ENCODE data around the gene BRCA2. TPM values are rescaled to one million over a fixed set of nuclear protein-coding genes. Genes with fewer than 3 reads are reported as not detected.

Gene BRCA2
- total RNA-seq, 1 experiment from 2014 or later = 14.5 TPM

- Histone ChIP-seq H2AFZ (no peak overlapping the region), H4K20me1 (ENCODE audit: insufficient read depth) (no peaks in the 10 kb centered on the region), H3K9me3 (ENCODE audit: insufficient read depth, low read depth) (no peaks in the 10 kb centered on the region), H3K9me2 (ENCODE audit: insufficient read depth) (no peaks in the 10 kb centered on the region), H3K79me2 (ENCODE audit: low read depth) (no peaks in the 10 kb centered on the region), H3K27me3 (ENCODE audit: insufficient read depth, low read depth) (no peaks in the 10 kb centered on the region), H3K36me3 (ENCODE audit: low read depth) (no peaks in the 10 kb centered on the region), H3K4me3 (no peak overlapping the region), H3K4me1 (replicated peaks; ENCODE audit: insufficient read depth) (no peaks in the 10 kb centered on the region), H3K27ac (no peak overlapping the region), H3F3A (ENCODE audit: insufficient read depth, low read depth) (no peaks in the 10 kb centered on the region), H3K4me2 (no peak overlapping the region)
- DNase-seq = no peak
- no peak for TF ChIP-seq EZH2 (IDR thresholded peaks at IDR 0.05; ENCODE audit: low read depth)
- TF ChIP-seq CTCF (conservative IDR thresholded peaks at IDR 0.05) = no peak
- intact Hi-C loops (cut with micrococcal nuclease; ENCODE audit: unreplicated experiment) = no loop called here
- POLR2A ChIA-PET (ENCODE audit: unreplicated experiment) = no interaction called here
- CTCF ChIA-PET = no interaction called here
- BruUV-seq (replicated peaks) = no TSS peak
These were observed 37.5 kb upstream of the BRCA2 start for GRCh38 chr13:32277839-32278238.

- CTCF ChIA-PET = no interaction called here
- H4K20me1 ChIP-seq (ENCODE audit: insufficient read depth) = no peaks in the 10 kb centered on the region
- no peaks in the 10 kb centered on the region for H3K27me3 ChIP-seq (ENCODE audit: insufficient read depth, low read depth)
- intact Hi-C loops (cut with micrococcal nuclease; ENCODE audit: unreplicated experiment) = no loop called here
- H3F3A ChIP-seq (ENCODE audit: insufficient read depth, low read depth) = no peaks in the 10 kb centered on the region
- H3K4me1 ChIP-seq (replicated peaks; ENCODE audit: insufficient read depth) = no peaks in the 10 kb centered on the region
- no peak for DNase-seq
- H3K36me3 ChIP-seq (ENCODE audit: low read depth) = no peaks in the 10 kb centered on the region
- H3K9me2 ChIP-seq (ENCODE audit: insufficient read depth) = no peaks in the 10 kb centered on the region
- no peaks in the 10 kb centered on the region for H3K9me3 ChIP-seq (ENCODE audit: insufficient read depth, low read depth)
- no peak overlapping the region for H3K4me2 ChIP-seq
- H2AFZ ChIP-seq = no peak overlapping the region
- POLR2A ChIA-PET (ENCODE audit: unreplicated experiment) = no interaction called here
- TF ChIP-seq CTCF (conservative IDR thresholded peaks at IDR 0.05) (no peak), EZH2 (IDR thresholded peaks at IDR 0.05; ENCODE audit: low read depth) (no peak)
- no peak overlapping the region for H3K27ac ChIP-seq
- no peak overlapping the region for H3K4me3 ChIP-seq
- H3K79me2 ChIP-seq (ENCODE audit: low read depth) = no peaks in the 10 kb centered on the region
- BruUV-seq (replicated peaks) = no TSS peak
These were observed 36.9 kb upstream of the BRCA2 start for GRCh38 chr13:32278426-32278825.

GRCh38 chr13:32281096-32281495 is 34.2 kb upstream of the BRCA2 start:
- H3F3A ChIP-seq (ENCODE audit: insufficient read depth, low read depth) = no peaks in the 10 kb centered on the region
- H3K4me3 ChIP-seq = no peak overlapping the region
- intact Hi-C loops (cut with micrococcal nuclease; ENCODE audit: unreplicated experiment) = no loop called here
- TF ChIP-seq CTCF (conservative IDR thresholded peaks at IDR 0.05) = no peak
- no peak for TF ChIP-seq EZH2 (IDR thresholded peaks at IDR 0.05; ENCODE audit: low read depth)
- no peak for DNase-seq
- H2AFZ ChIP-seq = no peak overlapping the region
- no peak overlapping the region for H3K27ac ChIP-seq
- ChIA-PET POLR2A (ENCODE audit: unreplicated experiment) (no interaction called here), CTCF (no interaction called here)
- H3K9me3 ChIP-seq (ENCODE audit: insufficient read depth, low read depth) = no peaks in the 10 kb centered on the region
- H3K4me2 ChIP-seq = no peak overlapping the region
- no peaks in the 10 kb centered on the region for H4K20me1 ChIP-seq (ENCODE audit: insufficient read depth)
- no peaks in the 10 kb centered on the region for H3K4me1 ChIP-seq (replicated peaks; ENCODE audit: insufficient read depth)
- H3K9me2 ChIP-seq (ENCODE audit: insufficient read depth) = no peaks in the 10 kb centered on the region
- no peaks in the 10 kb centered on the region for H3K36me3 ChIP-seq (ENCODE audit: low read depth)
- H3K27me3 ChIP-seq (ENCODE audit: insufficient read depth, low read depth) = no peaks in the 10 kb centered on the region
- BruUV-seq (replicated peaks) = no TSS peak
- H3K79me2 ChIP-seq (ENCODE audit: low read depth) = no peaks in the 10 kb centered on the region
